H1 (cell line): ENCODE measurements around the gene PMEPA1. TPM values are rescaled to one million over a fixed set of nuclear protein-coding genes. Genes with fewer than 3 reads are reported as not detected.

Experiments
- ASH2L ChIP-seq: fragments of 200-600, 300-600 bp; sonication (generic); IDR thresholded peaks from one replicate; pipeline ENCODE4 v1.7.1; 2017; ENCODE audit warnings: low read length
- BACH1 ChIP-seq: IDR thresholded peaks from 2 replicates; pipeline ENCODE4 v1.6.1; 2012; ENCODE audit warnings: low read length, improper control_type of control experiment
- BCL11A ChIP-seq, 2 experiments: IDR thresholded peaks; one replicate each; pipeline ENCODE4 v1.6.1; 2011; ENCODE audit warnings: low read depth in 2 of 2, low read length in 2 of 2, mild to moderate bottlenecking in 2 of 2
- CHD1 ChIP-seq: IDR thresholded peaks from 2 replicates; pipeline ENCODE4 v1.6.1; 2012; ENCODE audit warnings: low read depth, low read length, improper control_type of control experiment
- CREB1 ChIP-seq: IDR thresholded peaks from 2 replicates; pipeline ENCODE4 v1.6.1; 2012; ENCODE audit warnings: inconsistent platforms
- CTBP2 ChIP-seq: IDR thresholded peaks from 2 replicates; pipeline ENCODE4 v1.7.0; 2011; ENCODE audit warnings: borderline replicate concordance, mild to moderate bottlenecking, moderate library complexity, mixed read lengths, low read length; ENCODE audit not compliant: insufficient read depth, insufficient read length
- E2F6 ChIP-seq: IDR thresholded peaks from 2 replicates; pipeline ENCODE4 v1.6.1; 2012; ENCODE audit warnings: inconsistent platforms
- EGR1 ChIP-seq: IDR thresholded peaks from 2 replicates; pipeline ENCODE4 v1.6.1; 2011; ENCODE audit warnings: low read depth, low read length, borderline replicate concordance
- JUND ChIP-seq: IDR thresholded peaks from 2 replicates; pipeline ENCODE4 v1.6.1; 2011; ENCODE audit warnings: mild to moderate bottlenecking, improper control_type of control experiment, low read length
- KDM5A ChIP-seq: fragments of 200-600 bp; IDR thresholded peaks from 2 replicates; pipeline ENCODE4 v1.7.1; 2012; ENCODE audit warnings: mild to moderate bottlenecking, low read length, inconsistent platforms, mixed read lengths
- NANOG ChIP-seq: IDR thresholded peaks from 2 replicates; pipeline ENCODE4 v1.6.1; 2011; ENCODE audit warnings: low read length, low read depth, mild to moderate bottlenecking, inconsistent platforms; ENCODE audit not compliant: insufficient read depth, poor library complexity, severe bottlenecking
- POLR2AphosphoS5 ChIP-seq: IDR thresholded peaks from 2 replicates; pipeline ENCODE4 v1.6.1; 2011; ENCODE audit warnings: low read depth, low read length
- RAD21 ChIP-seq, 2 experiments: IDR thresholded peaks in 1 of 2; conservative IDR thresholded peaks in 1 of 2; 2 replicates each; pipeline ENCODE4 v1.6.1; 2011; ENCODE audit warnings: low read depth in 2 of 2, low read length in 2 of 2, improper control_type of control experiment in 1 of 2, inconsistent platforms in 1 of 2, mild to moderate bottlenecking in 1 of 2, moderate library complexity in 1 of 2
- RFX5 ChIP-seq: IDR thresholded peaks from 2 replicates; pipeline ENCODE4 v1.6.1; 2011; ENCODE audit warnings: low read depth, low read length, improper control_type of control experiment, borderline replicate concordance
- SP2 ChIP-seq: IDR thresholded peaks from 2 replicates; pipeline ENCODE4 v1.6.1; 2012; ENCODE audit warnings: mild to moderate bottlenecking, low read length, inconsistent platforms
- SUZ12 ChIP-seq: fragments of 200-600 bp; sonication (generic); IDR thresholded peaks from 2 replicates; pipeline ENCODE4 v1.6.1; 2012; ENCODE audit warnings: mild to moderate bottlenecking, inconsistent platforms, low read length, moderate library complexity, mixed read lengths
- TAF1 ChIP-seq: IDR thresholded peaks from 2 replicates; pipeline ENCODE4 v1.6.1; 2011; ENCODE audit warnings: mild to moderate bottlenecking, low read depth, low read length
- TAF7 ChIP-seq: optimal IDR thresholded peaks from 2 replicates; pipeline ENCODE3; 2011; ENCODE audit warnings: low read depth, mild to moderate bottlenecking, inconsistent platforms, low read length, moderate library complexity, borderline replicate concordance
- TCF12 ChIP-seq: IDR thresholded peaks from 2 replicates; pipeline ENCODE4 v1.6.1; 2011; ENCODE audit warnings: low read depth, mild to moderate bottlenecking, low read length
- ZNF274 ChIP-seq: IDR thresholded peaks from 2 replicates; pipeline ENCODE4 v1.7.0; 2012; ENCODE audit warnings: low read length, borderline replicate concordance; ENCODE audit errors: extremely low read depth
- polyA plus RNA-seq, 7 experiments: library from polyadenylated mRNA; depleted of rRNA in 3 of 7; stranded (reverse) in 5 of 7; unstranded in 2 of 7; fragments of >200 nt in 5 of 7; fragments of 200-250 nt in 2 of 7; gene quantifications; 1 replicate in 5 of 7; 2 replicates in 1 of 7; 4 replicates in 1 of 7; pipeline versions ENCODE4 v1.2.1 to v1.2.3, GENCODE V29; 2011 to 2013; ENCODE audit warnings: missing spikeins in 2 of 7, mixed read lengths in 2 of 7
- total RNA-seq: library from RNA; stranded (reverse); fragmentation: NEBNext Ultra II Directional; extraction: Animal tissue kit (Norgen Biotek cat#: 25700); gene quantifications from 2 replicates; pipeline ENCODE4 v1.2.1, GENCODE V29; 2021
- TF ChIP-seq, protein P1 (sequence below), 3 experiments: IDR thresholded peaks; 1 replicate in 2 of 3; 2 replicates in 1 of 3; pipeline versions ENCODE4 v1.5.1 to v1.6.1; 2011; ENCODE audit warnings: low read length in 3 of 3, mild to moderate bottlenecking in 3 of 3, inconsistent platforms in 2 of 3, low read depth in 1 of 3, moderate library complexity in 1 of 3; ENCODE audit not compliant: insufficient read depth in 1 of 3; ENCODE audit errors: control extremely low read depth in 1 of 3

PMEPA1 gene
- total and polyA plus RNA-seq, 2 of the 8 experiments (the other 6 are each of a cell fraction or from before 2014, with no cell fraction given) = 12.7 to 20.5 TPM

DNA sequence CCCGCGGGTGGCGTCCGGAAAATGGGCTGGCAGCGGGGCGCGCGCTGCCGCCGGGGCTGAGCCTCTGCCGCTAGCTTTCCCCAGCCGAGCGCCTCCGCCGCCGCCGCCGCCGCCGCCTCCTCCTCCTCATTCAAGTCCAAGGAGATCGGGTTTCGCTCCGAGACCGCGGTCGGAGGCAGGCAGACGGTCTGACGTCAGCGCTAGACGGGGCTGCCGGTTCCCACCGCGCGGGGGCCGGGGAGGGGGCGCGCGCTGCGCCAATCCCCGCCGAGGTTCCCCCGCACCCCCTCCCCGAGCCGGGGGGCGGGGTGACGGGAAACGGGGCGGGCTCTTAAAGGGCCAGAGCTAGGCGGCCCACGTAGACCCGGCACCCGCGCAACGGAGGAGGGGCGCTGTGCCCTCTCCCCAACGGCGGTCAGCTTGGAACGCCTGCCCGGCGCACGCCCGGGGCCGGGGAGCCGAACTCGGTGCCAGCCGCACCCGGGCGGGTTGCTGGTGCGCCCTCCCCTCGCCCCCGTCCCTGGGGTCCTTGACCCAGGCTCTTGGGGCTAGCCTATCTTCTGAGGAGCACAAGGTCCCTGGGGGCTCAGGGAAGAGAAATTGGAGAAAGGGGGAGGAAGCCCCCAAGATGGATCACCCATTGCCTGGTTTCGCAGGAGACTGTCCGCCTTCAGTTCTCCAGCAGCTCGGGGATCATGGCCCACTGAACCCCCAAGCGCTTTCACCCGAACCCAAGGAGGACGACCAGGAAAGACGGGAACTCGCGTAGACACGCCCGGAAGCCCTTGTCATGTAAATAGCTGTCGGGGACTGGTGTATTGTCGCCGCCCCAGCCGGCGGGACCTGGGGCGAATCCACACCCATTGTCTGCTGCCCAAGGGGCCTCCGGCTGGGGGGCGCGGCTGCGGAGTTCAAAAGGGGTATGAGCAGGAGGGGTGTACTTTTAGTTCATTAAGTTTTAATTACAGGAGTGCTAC is at the start of gene PMEPA1 (continued):
- TF ChIP-seq, protein P1, sequence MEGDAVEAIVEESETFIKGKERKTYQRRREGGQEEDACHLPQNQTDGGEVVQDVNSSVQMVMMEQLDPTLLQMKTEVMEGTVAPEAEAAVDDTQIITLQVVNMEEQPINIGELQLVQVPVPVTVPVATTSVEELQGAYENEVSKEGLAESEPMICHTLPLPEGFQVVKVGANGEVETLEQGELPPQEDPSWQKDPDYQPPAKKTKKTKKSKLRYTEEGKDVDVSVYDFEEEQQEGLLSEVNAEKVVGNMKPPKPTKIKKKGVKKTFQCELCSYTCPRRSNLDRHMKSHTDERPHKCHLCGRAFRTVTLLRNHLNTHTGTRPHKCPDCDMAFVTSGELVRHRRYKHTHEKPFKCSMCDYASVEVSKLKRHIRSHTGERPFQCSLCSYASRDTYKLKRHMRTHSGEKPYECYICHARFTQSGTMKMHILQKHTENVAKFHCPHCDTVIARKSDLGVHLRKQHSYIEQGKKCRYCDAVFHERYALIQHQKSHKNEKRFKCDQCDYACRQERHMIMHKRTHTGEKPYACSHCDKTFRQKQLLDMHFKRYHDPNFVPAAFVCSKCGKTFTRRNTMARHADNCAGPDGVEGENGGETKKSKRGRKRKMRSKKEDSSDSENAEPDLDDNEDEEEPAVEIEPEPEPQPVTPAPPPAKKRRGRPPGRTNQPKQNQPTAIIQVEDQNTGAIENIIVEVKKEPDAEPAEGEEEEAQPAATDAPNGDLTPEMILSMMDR (IDR thresholded peaks at IDR 0.05; ENCODE audit: control extremely low read depth in 1 of 3, insufficient read depth in 1 of 3, low read depth in 1 of 3, low read length in 3 of 3) = no peak
- TF ChIP-seq POLR2AphosphoS5 = peak; percentile 69; the same call in 1 of the 2 replicates
- peak; percentile 87 for TF ChIP-seq CREB1
- TF ChIP-seq EGR1 = no peak; the same call in 1 of the 2 replicates
- no peak for TF ChIP-seq CHD1
- no peak for TF ChIP-seq NANOG
- TF ChIP-seq TCF12 = no peak
- 0 out of 2 replicates have a peak, but pooled peaks have one; percentile 18 for TF ChIP-seq JUND
- TF ChIP-seq TAF7 = no peak
- TF ChIP-seq BACH1 = no peak
- no peak for TF ChIP-seq RFX5
- TF ChIP-seq KDM5A = no peak
- no peak for TF ChIP-seq CTBP2
- TF ChIP-seq BCL11A (IDR thresholded peaks at IDR 0.05; ENCODE audit: low read depth in 2 of 2, low read length in 2 of 2) = no peak
- no peak for TF ChIP-seq E2F6
- TF ChIP-seq SP2 = no peak
- TF ChIP-seq TAF1 = peak; percentile 61
- peak; percentile 63 for TF ChIP-seq ASH2L
- TF ChIP-seq SUZ12 = no peak
- no peak for TF ChIP-seq RAD21 (IDR thresholded peaks at IDR 0.05 in 1 of 2, conservative IDR thresholded peaks at IDR 0.05 in 1 of 2; ENCODE audit: low read depth in 2 of 2, low read length in 2 of 2)
- no peak for TF ChIP-seq ZNF274
